GM18951 (cell line): ENCODE measurements around the gene KCND3.

Source experiments
- POLR2A ChIP-seq: IDR thresholded peaks from 4 replicates; pipeline ENCODE4 v1.6.1; 2011; ENCODE audit warnings: mild to moderate bottlenecking; ENCODE audit not compliant: insufficient read length, insufficient read depth; ENCODE audit errors: extremely low read depth
- in situ Hi-C: fragments of 300-500 bp; cut with MboI; formaldehyde crosslinking; loops from one replicate; pipeline ENCODE4 v1.12.0; 2022; ENCODE audit warnings: low sequenced_read_pairs, mixed read lengths, inconsistent platforms; ENCODE audit not compliant: unreplicated experiment

KCND3 gene

GRCh38 chr1:111729271-111729921 lies 260.1 kb downstream of the KCND3 start:
- in situ Hi-C loops: no loop called here
- no peak for TF ChIP-seq POLR2A

GRCh38 chr1:111727056-111727455 lies 262.4 kb downstream of the KCND3 start:
- no peak for TF ChIP-seq POLR2A
- in situ Hi-C loops: no loop called here

GRCh38 chr1:111725192-111725591 lies 264.3 kb downstream of the KCND3 start:
- in situ Hi-C loops: no loop called here
- no peak for TF ChIP-seq POLR2A

- TF ChIP-seq POLR2A: no peak
- in situ Hi-C loops: no loop called here
Measured at GRCh38 chr1:111723871-111724270, 265.6 kb downstream of the KCND3 start.

- TF ChIP-seq POLR2A: no peak
- in situ Hi-C loops: no loop called here
Measured at GRCh38 chr1:111723091-111723806, 266.2 kb downstream of the KCND3 start.

GRCh38 chr1:111720977-111721786 lies 268.3 kb downstream of the KCND3 start:
- no peak for TF ChIP-seq POLR2A
- in situ Hi-C loops: no loop called here
